NCI-H2196 (cell line): ENCODE results near the gene PHRF1.

ENCODE experiments used
- DNase-seq: peaks from one replicate; lab custom pipeline; 2025; ENCODE audit not compliant: unreplicated experiment; lab: John Stamatoyannopoulos, UW

PHRF1 gene

GRCh38 chr11:538431-539051 lies 37.7 kb upstream of the PHRF1 start:
- no peak for DNase-seq

GRCh38 chr11:539971-540481 lies 36.2 kb upstream of the PHRF1 start:
- no peak for DNase-seq

GRCh38 chr11:540583-541432 lies 35.5 kb upstream of the PHRF1 start:
- no peak for DNase-seq

GRCh38 chr11:541433-541885 lies 34.8 kb upstream of the PHRF1 start:
- DNase-seq = no peak

GRCh38 chr11:544817-545166 lies 31.5 kb upstream of the PHRF1 start:
- DNase-seq = no peak

- no peak for DNase-seq
Observed at GRCh38 chr11:545171-545570, 31.1 kb upstream of the PHRF1 start.

GRCh38 chr11:548700-549603 lies 27.3 kb upstream of the PHRF1 start:
- no peak for DNase-seq

GRCh38 chr11:550021-550745 lies 26.1 kb upstream of the PHRF1 start:
- DNase-seq = no peak

- no peak for DNase-seq
Observed at GRCh38 chr11:550746-551085, 25.6 kb upstream of the PHRF1 start.

- DNase-seq = no peak
Observed at GRCh38 chr11:551131-551530, 25.1 kb upstream of the PHRF1 start.

GRCh38 chr11:551596-551995 lies 24.7 kb upstream of the PHRF1 start:
- no peak for DNase-seq

GRCh38 chr11:553083-553987 lies 22.9 kb upstream of the PHRF1 start:
- DNase-seq = no peak

GRCh38 chr11:553988-554340 lies 22.3 kb upstream of the PHRF1 start:
- peak; percentile 16 for DNase-seq

- peak; percentile 88 for DNase-seq
Observed at GRCh38 chr11:554428-555226, 21.6 kb upstream of the PHRF1 start.

GRCh38 chr11:555227-555779 lies 21.0 kb upstream of the PHRF1 start:
- no peak for DNase-seq

GRCh38 chr11:555780-556661 lies 20.2 kb upstream of the PHRF1 start:
- no peak for DNase-seq

GRCh38 chr11:556662-557256 lies 19.5 kb upstream of the PHRF1 start:
- DNase-seq = no peak
